SK-N-MC (cell line): ENCODE data around the gene PTPN14.

Experiments
- EZH2 ChIP-seq: fragments of 200-600 bp; sonication (generic); IDR thresholded peaks from one replicate; pipeline ENCODE4 v1.6.1; 2017; ENCODE audit warnings: antibody characterized with exemption
- POLR2AphosphoS5 ChIP-seq: IDR thresholded peaks from 2 replicates; pipeline ENCODE4 v1.6.1; 2012; ENCODE audit warnings: mild to moderate bottlenecking, low read depth, low read length, borderline replicate concordance

- TF ChIP-seq EZH2 (no peak), POLR2AphosphoS5 (no peak)
Measured at GRCh38 chr1:214464445-214465287, 86.7 kb downstream of the PTPN14 start.
